HL-60 (cell line): ENCODE measurements around the gene RTF1.
A peak's percentile ranks its signal among the peaks of the same experiment; 100 is the strongest.
"Not testable (repeated sequence)": the region's sequence is repeated elsewhere in the genome, so short reads cannot be mapped to it uniquely, and the experiment has no call there.

Experiments used
- DNase-seq, 2 experiments: peaks; one replicate each; pipeline ENCODE4 v3.0.0-alpha.2; 2010 to 2020; ENCODE audit warnings: low read depth in 1 of 2, low spot score in 1 of 2
- H3K27ac ChIP-seq: fragments of 250-450 bp; sonication (Bioruptor Pico); replicated peaks from 2 replicates; pipeline ENCODE4 v1.5.1; 2020; ENCODE audit warnings: mild to moderate bottlenecking, moderate library complexity
- H3K27me3 ChIP-seq: fragments of 250-450 bp; sonication (Bioruptor Pico); 2 replicates; pipeline ENCODE4 v1.5.1; 2021; ENCODE audit warnings: mild to moderate bottlenecking, moderate library complexity; ENCODE audit not compliant: insufficient read depth, poor library complexity, severe bottlenecking
- H3K4me3 ChIP-seq: replicated peaks from 2 replicates; pipeline ENCODE4 v1.5.1; 2011; ENCODE audit warnings: mild to moderate bottlenecking, control low read depth, low read length; ENCODE audit not compliant: insufficient read depth
- GABPA ChIP-seq: IDR thresholded peaks from 2 replicates; pipeline ENCODE4 v1.6.1; 2012; ENCODE audit warnings: low read depth
- POLR2AphosphoS5 ChIP-seq: IDR thresholded peaks from 2 replicates; pipeline ENCODE4 v1.6.1; 2012; ENCODE audit warnings: low read depth
- SPI1 ChIP-seq: IDR thresholded peaks from 2 replicates; pipeline ENCODE4 v1.6.1; 2012; ENCODE audit warnings: low read depth, mild to moderate bottlenecking, borderline replicate concordance
- TF ChIP-seq, protein P1 (sequence below): IDR thresholded peaks from one replicate; pipeline ENCODE4 v1.5.1; 2011; ENCODE audit warnings: low read length, control low read depth, inconsistent platforms; ENCODE audit not compliant: insufficient read depth
- TF ChIP-seq, protein P2 (sequence below): IDR thresholded peaks from 2 replicates; pipeline ENCODE4 v1.6.1; 2012; ENCODE audit warnings: low read depth; ENCODE audit not compliant: insufficient replicate concordance

The RTF1 gene

DNA sequence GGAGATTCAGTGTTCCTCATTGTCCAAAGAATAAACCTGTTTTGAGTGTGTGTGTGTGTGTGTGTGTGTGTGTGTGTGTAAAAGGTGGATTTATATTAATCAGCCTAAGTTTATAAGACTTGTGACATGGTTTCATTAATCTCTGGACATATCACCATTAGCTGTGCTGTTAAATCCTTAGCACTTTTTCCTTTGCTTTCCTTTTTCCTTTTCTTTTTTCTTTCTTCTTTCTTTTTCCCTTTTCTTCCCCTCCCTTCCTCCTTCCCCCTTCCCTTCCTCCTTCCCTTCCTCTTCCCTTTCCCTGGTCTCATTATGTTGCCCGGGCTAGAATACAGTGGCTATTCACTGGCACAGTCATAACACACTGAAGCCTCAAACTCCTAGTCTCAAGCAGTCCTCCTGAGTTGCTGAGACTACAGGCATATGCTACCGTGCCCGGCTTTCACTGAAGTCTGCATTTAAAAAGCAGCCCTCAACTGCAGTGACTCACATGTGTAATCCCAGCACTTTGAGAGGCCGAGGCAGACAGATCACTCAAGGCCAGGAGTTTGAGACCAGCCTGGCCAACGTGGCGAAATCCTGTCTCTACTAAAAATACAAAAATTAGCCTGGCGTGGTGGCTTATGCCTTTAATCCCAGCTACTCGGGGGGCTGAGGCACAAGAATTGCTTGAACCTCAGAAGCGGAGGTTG, 48.1 kb downstream of the RTF1 start:
- no peak for DNase-seq
- TF ChIP-seq POLR2AphosphoS5 (no peak), GABPA (no peak), SPI1 (no peak)
- TF ChIP-seq, protein P1, sequence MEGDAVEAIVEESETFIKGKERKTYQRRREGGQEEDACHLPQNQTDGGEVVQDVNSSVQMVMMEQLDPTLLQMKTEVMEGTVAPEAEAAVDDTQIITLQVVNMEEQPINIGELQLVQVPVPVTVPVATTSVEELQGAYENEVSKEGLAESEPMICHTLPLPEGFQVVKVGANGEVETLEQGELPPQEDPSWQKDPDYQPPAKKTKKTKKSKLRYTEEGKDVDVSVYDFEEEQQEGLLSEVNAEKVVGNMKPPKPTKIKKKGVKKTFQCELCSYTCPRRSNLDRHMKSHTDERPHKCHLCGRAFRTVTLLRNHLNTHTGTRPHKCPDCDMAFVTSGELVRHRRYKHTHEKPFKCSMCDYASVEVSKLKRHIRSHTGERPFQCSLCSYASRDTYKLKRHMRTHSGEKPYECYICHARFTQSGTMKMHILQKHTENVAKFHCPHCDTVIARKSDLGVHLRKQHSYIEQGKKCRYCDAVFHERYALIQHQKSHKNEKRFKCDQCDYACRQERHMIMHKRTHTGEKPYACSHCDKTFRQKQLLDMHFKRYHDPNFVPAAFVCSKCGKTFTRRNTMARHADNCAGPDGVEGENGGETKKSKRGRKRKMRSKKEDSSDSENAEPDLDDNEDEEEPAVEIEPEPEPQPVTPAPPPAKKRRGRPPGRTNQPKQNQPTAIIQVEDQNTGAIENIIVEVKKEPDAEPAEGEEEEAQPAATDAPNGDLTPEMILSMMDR: no peak
- TF ChIP-seq, protein P2, sequence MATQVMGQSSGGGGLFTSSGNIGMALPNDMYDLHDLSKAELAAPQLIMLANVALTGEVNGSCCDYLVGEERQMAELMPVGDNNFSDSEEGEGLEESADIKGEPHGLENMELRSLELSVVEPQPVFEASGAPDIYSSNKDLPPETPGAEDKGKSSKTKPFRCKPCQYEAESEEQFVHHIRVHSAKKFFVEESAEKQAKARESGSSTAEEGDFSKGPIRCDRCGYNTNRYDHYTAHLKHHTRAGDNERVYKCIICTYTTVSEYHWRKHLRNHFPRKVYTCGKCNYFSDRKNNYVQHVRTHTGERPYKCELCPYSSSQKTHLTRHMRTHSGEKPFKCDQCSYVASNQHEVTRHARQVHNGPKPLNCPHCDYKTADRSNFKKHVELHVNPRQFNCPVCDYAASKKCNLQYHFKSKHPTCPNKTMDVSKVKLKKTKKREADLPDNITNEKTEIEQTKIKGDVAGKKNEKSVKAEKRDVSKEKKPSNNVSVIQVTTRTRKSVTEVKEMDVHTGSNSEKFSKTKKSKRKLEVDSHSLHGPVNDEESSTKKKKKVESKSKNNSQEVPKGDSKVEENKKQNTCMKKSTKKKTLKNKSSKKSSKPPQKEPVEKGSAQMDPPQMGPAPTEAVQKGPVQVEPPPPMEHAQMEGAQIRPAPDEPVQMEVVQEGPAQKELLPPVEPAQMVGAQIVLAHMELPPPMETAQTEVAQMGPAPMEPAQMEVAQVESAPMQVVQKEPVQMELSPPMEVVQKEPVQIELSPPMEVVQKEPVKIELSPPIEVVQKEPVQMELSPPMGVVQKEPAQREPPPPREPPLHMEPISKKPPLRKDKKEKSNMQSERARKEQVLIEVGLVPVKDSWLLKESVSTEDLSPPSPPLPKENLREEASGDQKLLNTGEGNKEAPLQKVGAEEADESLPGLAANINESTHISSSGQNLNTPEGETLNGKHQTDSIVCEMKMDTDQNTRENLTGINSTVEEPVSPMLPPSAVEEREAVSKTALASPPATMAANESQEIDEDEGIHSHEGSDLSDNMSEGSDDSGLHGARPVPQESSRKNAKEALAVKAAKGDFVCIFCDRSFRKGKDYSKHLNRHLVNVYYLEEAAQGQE: no peak
- Histone ChIP-seq H3K27me3 (no peaks in the 10 kb centered on the region), H3K27ac (no peak overlapping the region), H3K4me3 (no peak overlapping the region)

DNA sequence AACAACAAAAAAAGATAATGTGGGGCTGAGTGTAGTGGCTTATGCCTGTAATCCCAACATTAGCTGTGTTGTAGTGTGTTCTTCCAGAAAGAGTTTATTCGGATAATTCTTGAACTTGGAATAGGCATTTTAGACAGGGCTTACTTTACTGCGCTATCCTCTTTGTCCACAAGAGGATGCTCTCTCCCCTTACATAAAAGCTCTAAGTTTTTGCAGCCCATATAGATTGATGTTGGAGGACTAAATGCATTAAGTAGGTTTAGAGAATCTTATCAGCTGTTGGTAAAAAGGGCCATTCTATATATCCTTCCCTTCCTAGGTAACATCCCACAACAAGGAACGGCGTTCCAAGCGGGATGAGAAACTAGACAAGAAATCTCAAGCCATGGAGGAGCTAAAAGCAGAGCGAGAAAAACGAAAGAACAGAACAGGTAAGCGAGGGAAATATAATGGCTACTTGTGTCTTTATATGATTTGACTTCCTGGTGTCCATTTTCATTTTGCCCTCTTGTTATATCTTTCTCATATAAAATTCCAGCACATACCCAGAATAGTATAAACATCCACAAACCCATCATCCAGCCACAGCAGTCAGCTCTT, 49.0 kb downstream of the RTF1 start:
- no peak overlapping the region for H3K4me3 ChIP-seq
- H3K27me3 ChIP-seq: no peaks in the 10 kb centered on the region
- H3K27ac ChIP-seq: no peak overlapping the region
- DNase-seq: peak in 1 of 2 experiments; percentile 21
- TF ChIP-seq, protein P1: peak; percentile 100
- TF ChIP-seq SPI1: no peak

DNA sequence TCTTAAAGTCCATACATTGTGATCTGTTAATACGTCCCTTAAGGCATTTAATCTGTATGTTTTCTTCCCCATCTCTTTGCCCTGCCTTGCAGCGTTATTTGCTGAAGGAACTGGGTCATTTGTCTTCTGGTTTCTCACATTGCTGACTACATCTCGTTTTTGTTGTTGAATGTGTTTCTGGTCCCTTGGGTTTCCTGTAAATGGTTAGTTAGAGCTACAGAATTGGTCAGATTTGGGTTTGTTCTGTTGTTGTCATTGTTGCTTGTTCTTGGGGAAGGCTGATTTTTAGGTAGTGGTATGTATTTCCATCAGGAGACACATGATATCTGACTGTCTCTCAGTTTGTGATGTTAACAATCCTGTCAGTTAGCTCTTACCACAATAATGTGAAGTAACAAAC, 49.8 kb downstream of the RTF1 start:
- no peak for DNase-seq
- Histone ChIP-seq H3K27me3 (no peaks in the 10 kb centered on the region), H3K27ac (no peak overlapping the region), H3K4me3 (no peak overlapping the region)
- no peak for TF ChIP-seq POLR2AphosphoS5

DNA sequence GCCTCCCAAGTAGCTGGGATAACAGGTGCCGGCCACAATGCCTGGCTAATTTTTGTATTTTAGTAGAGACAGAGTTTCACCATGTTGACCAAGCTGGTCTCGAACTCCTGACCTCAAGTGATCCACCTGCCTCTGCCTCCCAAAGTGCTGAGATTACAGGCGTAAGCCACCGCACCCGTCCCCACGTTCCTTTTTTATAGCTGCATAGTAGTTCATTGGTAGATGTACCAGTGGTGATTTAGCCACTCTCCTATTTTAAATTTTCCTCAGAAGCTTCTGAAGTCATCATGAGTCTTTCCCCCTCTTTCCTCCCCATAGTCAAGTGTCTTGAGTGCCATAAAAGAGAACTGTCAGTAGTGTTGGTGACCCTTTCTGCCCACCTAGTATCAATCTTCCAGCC, 52.7 kb downstream of the RTF1 start:
- not testable (repeated sequence) for DNase-seq, H3K4me3 ChIP-seq, H3K27me3 ChIP-seq, H3K27ac ChIP-seq

DNA sequence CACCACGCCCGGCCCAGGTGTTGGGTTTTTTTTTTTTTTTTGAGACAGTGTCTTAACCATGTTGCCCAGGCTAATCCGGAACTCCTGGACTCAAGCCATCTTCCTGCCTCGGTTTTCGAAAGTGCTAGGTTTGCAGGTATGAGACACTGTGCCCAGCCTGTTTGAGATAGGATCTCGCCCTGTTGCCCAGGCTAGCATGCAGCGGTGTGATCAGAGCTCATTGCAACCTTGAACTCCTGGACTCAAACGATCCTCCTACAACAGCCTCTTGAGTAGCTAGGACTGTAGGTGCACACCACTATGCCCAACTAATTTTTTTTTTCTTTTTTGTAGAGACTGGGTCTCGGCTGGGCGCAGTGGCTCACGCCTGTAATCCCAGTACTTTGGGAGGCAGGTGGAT, 56.5 kb downstream of the RTF1 start:
- Histone ChIP-seq H3K27ac (no peak overlapping the region), H3K27me3 (no peaks in the 10 kb centered on the region), H3K4me3 (no peak overlapping the region)
- no peak for TF ChIP-seq POLR2AphosphoS5
- TF ChIP-seq GABPA: no peak
- TF ChIP-seq, protein P1: no peak
- TF ChIP-seq, protein P2: no peak
- no peak for TF ChIP-seq SPI1
- no peak for DNase-seq
